ENCODE measurements around the gene GABARAPL1. TPM values are rescaled to one million over a fixed set of nuclear protein-coding genes. Genes with fewer than 3 reads are reported as not detected.

The GABARAPL1 gene
- total and polyA plus RNA-seq, 8 donors, result 28.4 to 133 (median 100) TPM

DNA sequence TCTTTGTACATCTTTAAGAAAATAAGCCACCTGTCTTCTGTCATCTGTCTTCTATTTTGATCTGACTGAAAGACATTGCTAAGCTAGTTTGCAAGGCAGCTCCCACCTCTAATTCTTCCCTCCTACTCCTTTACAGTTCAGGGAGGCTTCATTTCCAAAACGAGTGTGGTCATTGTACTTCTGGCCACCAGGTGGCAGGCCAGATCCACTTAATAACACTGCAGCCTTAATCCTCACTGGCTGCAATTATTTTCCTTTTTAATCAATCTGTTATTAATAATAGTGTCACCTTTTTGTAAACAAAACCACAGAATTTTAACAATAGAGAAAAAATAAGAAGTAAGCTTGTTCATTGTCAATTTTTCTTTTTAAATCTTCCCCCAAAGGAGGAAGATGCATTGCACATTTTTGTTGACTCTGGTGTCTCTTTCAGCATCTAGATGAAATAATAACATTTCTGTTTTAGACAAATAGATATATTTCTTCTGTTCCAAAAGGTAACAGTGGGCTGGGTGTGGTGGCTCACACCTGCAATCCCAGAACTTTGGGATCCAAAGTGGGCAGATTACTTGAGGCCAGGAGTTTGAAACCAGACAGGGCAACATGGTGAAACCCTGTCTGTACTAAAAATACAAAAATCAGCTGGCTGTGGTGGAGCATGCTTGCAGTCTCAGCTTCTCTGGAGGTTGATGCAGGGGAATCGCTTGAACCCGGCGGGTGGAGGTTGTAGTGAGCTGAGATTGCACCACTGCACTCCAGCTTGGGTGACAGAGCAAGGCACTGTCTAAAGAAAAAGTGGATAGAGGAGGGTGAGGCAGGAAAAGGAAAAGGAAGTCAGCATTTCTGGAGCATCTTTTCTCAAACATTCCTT, 23.3 kb downstream of the GABARAPL1 start:
- peak; percentile 31 to 77 for DNase-seq
- WGBS, 5 donors, result 33 to 53% (median 49%) methylated on average over 4 of the region's 4 CpGs
- H3K4me1 ChIP-seq, result no peaks in the 10 kb centered on the region
- H3K27ac ChIP-seq, result no peak overlapping the region
- no peaks in the 10 kb centered on the region for H3K36me3 ChIP-seq
- TF ChIP-seq POLR2AphosphoS5 (IDR thresholded peaks at IDR 0.05) (no peak), POLR2A (IDR thresholded peaks at IDR 0.05) (no peak), EP300 (IDR thresholded peaks at IDR 0.05) (no peak)
- TF ChIP-seq, protein P1, sequence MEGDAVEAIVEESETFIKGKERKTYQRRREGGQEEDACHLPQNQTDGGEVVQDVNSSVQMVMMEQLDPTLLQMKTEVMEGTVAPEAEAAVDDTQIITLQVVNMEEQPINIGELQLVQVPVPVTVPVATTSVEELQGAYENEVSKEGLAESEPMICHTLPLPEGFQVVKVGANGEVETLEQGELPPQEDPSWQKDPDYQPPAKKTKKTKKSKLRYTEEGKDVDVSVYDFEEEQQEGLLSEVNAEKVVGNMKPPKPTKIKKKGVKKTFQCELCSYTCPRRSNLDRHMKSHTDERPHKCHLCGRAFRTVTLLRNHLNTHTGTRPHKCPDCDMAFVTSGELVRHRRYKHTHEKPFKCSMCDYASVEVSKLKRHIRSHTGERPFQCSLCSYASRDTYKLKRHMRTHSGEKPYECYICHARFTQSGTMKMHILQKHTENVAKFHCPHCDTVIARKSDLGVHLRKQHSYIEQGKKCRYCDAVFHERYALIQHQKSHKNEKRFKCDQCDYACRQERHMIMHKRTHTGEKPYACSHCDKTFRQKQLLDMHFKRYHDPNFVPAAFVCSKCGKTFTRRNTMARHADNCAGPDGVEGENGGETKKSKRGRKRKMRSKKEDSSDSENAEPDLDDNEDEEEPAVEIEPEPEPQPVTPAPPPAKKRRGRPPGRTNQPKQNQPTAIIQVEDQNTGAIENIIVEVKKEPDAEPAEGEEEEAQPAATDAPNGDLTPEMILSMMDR (IDR thresholded peaks at IDR 0.05), result peak in 5 of 7 experiments; percentile 57 to 91 (median 80)
- H3K9me3 ChIP-seq, result peaks cover 0 to 10% (median 6%) of the 10 kb centered on the region in 4 donors
- H3K27me3 ChIP-seq, result no peaks in the 10 kb centered on the region
- no peak overlapping the region for H3K4me3 ChIP-seq
- intact Hi-C loops (cut with DNase I; ENCODE audit: low total_unique reads), result loop anchor here (5.0 kb wide), 1 partner anchor 326 kb away; no protein-coding TSS in a partner anchor

GRCh38 chr12:10236720-10237119, 24.0 kb downstream of the GABARAPL1 start:
- no peaks in the 10 kb centered on the region for H3K27me3 ChIP-seq
- no peak overlapping the region for H3K4me3 ChIP-seq
- H3K4me1 ChIP-seq, result no peaks in the 10 kb centered on the region
- peaks cover 0 to 10% (median 6%) of the 10 kb centered on the region in 4 donors for H3K9me3 ChIP-seq
- TF ChIP-seq POLR2AphosphoS5 (IDR thresholded peaks at IDR 0.05), result no peak
- TF ChIP-seq, protein P1 (IDR thresholded peaks at IDR 0.05), result no peak
- no peak for TF ChIP-seq POLR2A (IDR thresholded peaks at IDR 0.05)
- no peak for TF ChIP-seq EP300 (IDR thresholded peaks at IDR 0.05)
- DNase-seq, result no peak
- no peak overlapping the region for H3K27ac ChIP-seq
- 93 to 100% (median 97%) methylated on average over 1 of the region's 1 CpG for WGBS, 5 donors
- H3K36me3 ChIP-seq, result no peaks in the 10 kb centered on the region
- intact Hi-C loops (cut with DNase I; ENCODE audit: low total_unique reads), result loop anchor here (5.0 kb wide), 1 partner anchor 326 kb away; no protein-coding TSS in a partner anchor

DNA sequence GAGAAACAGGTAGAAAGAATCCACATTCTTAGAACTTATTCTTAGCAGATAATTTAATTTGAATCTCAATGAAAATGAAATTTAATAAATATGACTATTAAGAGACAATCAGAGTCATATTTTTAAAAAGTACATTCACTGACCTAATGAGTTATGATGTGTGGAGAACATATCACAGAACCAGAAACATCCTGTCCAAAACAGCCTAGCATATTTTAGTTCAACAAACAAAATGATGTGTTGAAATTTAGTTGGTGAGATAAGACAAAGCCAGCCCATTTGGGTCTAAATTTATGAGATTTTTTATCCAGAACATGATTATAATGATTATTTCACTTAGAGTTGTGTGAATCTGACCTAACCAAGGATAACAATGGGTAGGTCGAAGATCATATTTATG, 25.8 kb downstream of the GABARAPL1 start:
- TF ChIP-seq EP300 (IDR thresholded peaks at IDR 0.05) (no peak), POLR2A (IDR thresholded peaks at IDR 0.05) (no peak), POLR2AphosphoS5 (IDR thresholded peaks at IDR 0.05) (no peak)
- TF ChIP-seq, protein P1 (IDR thresholded peaks at IDR 0.05), result no peak
- 88 to 100% (median 97%) methylated on average over 1 of the region's 1 CpG for WGBS, 5 donors
- Histone ChIP-seq H3K9me3 (peaks cover 0 to 10% (median 6%) of the 10 kb centered on the region in 4 donors), H3K27me3 (no peaks in the 10 kb centered on the region), H3K36me3 (no peaks in the 10 kb centered on the region), H3K4me1 (no peaks in the 10 kb centered on the region), H3K27ac (no peak overlapping the region), H3K4me3 (no peak overlapping the region)
- intact Hi-C loops (cut with DNase I; ENCODE audit: low total_unique reads), result loop anchor here (5.0 kb wide), 1 partner anchor 324 kb away; no protein-coding TSS in a partner anchor
- no peak for DNase-seq

GRCh38 chr12:10241290-10241689, 28.6 kb downstream of the GABARAPL1 start:
- H3K9me3 ChIP-seq, result no peaks in the 10 kb centered on the region
- no peaks in the 10 kb centered on the region for H3K4me1 ChIP-seq
- TF ChIP-seq EP300 (IDR thresholded peaks at IDR 0.05) (no peak), POLR2A (IDR thresholded peaks at IDR 0.05) (no peak), POLR2AphosphoS5 (IDR thresholded peaks at IDR 0.05) (no peak)
- TF ChIP-seq, protein P1 (IDR thresholded peaks at IDR 0.05), result no peak
- DNase-seq, result no peak
- no peak overlapping the region for H3K27ac ChIP-seq
- H3K36me3 ChIP-seq, result no peaks in the 10 kb centered on the region
- WGBS, 5 donors, result 47 to 54% (median 52%) methylated on average over 3 of the region's 3 CpGs
- no peak overlapping the region for H3K4me3 ChIP-seq
- intact Hi-C loops (cut with DNase I; ENCODE audit: low total_unique reads), result no loop called here
- H3K27me3 ChIP-seq, result no peaks in the 10 kb centered on the region

All from stomach (tissue), 9 donors.